PC-3 (cell line): ENCODE results near the gene PTPRN2. TPM values are rescaled to one million over a fixed set of nuclear protein-coding genes. Genes with fewer than 3 reads are reported as not detected.

Experiments
- ATAC-seq: fragments of 200-7000 bp; cut with Tn5 transposase; 2 replicates; pipeline ENCODE4 v1.9.1; 2020; ENCODE audit warnings: mild to moderate bottlenecking, moderate library complexity
- BruUV-seq: library from RNA; stranded (reverse); fragments of 400-500 nt; replicated peaks from 2 replicates; lab custom pipeline; 2021; lab: Mats Ljungman, UMichigan
- CTCF ChIA-PET: fragments of 300-600 bp; sonication (Branson Sonifier 250); formaldehyde crosslinking; loops from one replicate; lab custom pipeline; 2022; ENCODE audit warnings: antibody characterized with exemption; lab: Charles Lee
- POLR2A ChIA-PET: fragments of 300-600 bp; sonication (Branson Sonifier 250); formaldehyde crosslinking; loops from one replicate; lab custom pipeline; 2022; ENCODE audit warnings: antibody characterized with exemption; ENCODE audit not compliant: unreplicated experiment; lab: Charles Lee
- DNase-seq: peaks from one replicate; pipeline ENCODE4 v3.0.0-alpha.2; 2015
- H2AFZ ChIP-seq: fragments of 300-600 bp; sonication (generic); 2 replicates; pipeline ENCODE4 v1.6.0; 2016; ENCODE audit warnings: antibody characterized with exemption, low read length
- H3F3A ChIP-seq: fragments of 300-600 bp; sonication (generic); one replicate; pipeline ENCODE4 v1.6.0; 2017; ENCODE audit warnings: antibody characterized with exemption, low read length, control low read depth, mild to moderate bottlenecking; ENCODE audit not compliant: unreplicated experiment
- H3K27ac ChIP-seq: fragments of 300-600 bp; sonication (generic); 2 replicates; pipeline ENCODE4 v1.5.1; 2016; ENCODE audit warnings: mild to moderate bottlenecking, low read length
- H3K27me3 ChIP-seq: fragments of 300-600 bp; sonication (generic); 2 replicates; pipeline ENCODE4 v1.6.1; 2016; ENCODE audit warnings: low read length, mixed read lengths
- H3K36me3 ChIP-seq: fragments of 300-600 bp; sonication (generic); 2 replicates; pipeline ENCODE4 v1.6.1; 2016; ENCODE audit warnings: low read depth, mixed run types, low read length, mixed read lengths
- H3K4me1 ChIP-seq: fragments of 300-600 bp; sonication (generic); 2 replicates; pipeline ENCODE4 v1.5.1; 2016; ENCODE audit warnings: low read length; ENCODE audit not compliant: insufficient read depth
- H3K4me2 ChIP-seq: fragments of 300-600 bp; sonication (generic); 2 replicates; pipeline ENCODE4 v1.6.0; 2016; ENCODE audit warnings: low read length
- H3K4me3 ChIP-seq: fragments of 300-600 bp; sonication (generic); 2 replicates; pipeline ENCODE4 v1.5.1; 2016; ENCODE audit warnings: mild to moderate bottlenecking, low read length, mixed read lengths
- H3K79me2 ChIP-seq: fragments of 300-600 bp; sonication (generic); 2 replicates; pipeline ENCODE4 v1.6.1; 2017; ENCODE audit warnings: low read length, mixed read lengths
- H3K9ac ChIP-seq: fragments of 300-600 bp; sonication (generic); 2 replicates; pipeline ENCODE4 v1.6.0; 2016; ENCODE audit warnings: mild to moderate bottlenecking, low read length
- H3K9me2 ChIP-seq: fragments of 300-600 bp; sonication (generic); replicated peaks from 2 replicates; pipeline ENCODE4 v1.6.1; 2016; ENCODE audit warnings: mixed run types, low read length, mixed read lengths
- H3K9me3 ChIP-seq: fragments of 300-600 bp; sonication (generic); 2 replicates; pipeline ENCODE4 v1.6.1; 2016; ENCODE audit warnings: low read length, mixed read lengths
- H4K20me1 ChIP-seq: fragments of 300-600 bp; sonication (generic); 2 replicates; pipeline ENCODE4 v1.6.1; 2016; ENCODE audit warnings: low read length, mixed read lengths
- EZH2 ChIP-seq: fragments of 300-600 bp; sonication (generic); IDR thresholded peaks from one replicate; pipeline ENCODE4 v1.6.1; 2017; ENCODE audit warnings: antibody characterized with exemption, mild to moderate bottlenecking, low read length; ENCODE audit not compliant: unreplicated experiment
- EZH2phosphoT487 ChIP-seq: fragments of 300-600 bp; sonication (generic); IDR thresholded peaks from 2 replicates; pipeline ENCODE4 v1.6.1; 2018; ENCODE audit warnings: mild to moderate bottlenecking, antibody characterized with exemption, low read length, borderline replicate concordance
- intact Hi-C: fragments of 100-400 bp; cut with micrococcal nuclease; formaldehyde crosslinking; loops from 2 replicates; pipeline ENCODE4 v1.9.0; 2023
- total RNA-seq: library from RNA; depleted of rRNA; stranded (reverse); fragments of >200 nt; gene quantifications from 2 replicates; pipeline ENCODE4 v1.2.3, GENCODE V29; 2014
- TF ChIP-seq, protein P1 (sequence below): fragments of 300-600 bp; sonication (generic); conservative IDR thresholded peaks from 2 replicates; pipeline ENCODE4 v1.5.1; 2017; ENCODE audit warnings: antibody characterized with exemption, low read depth, mild to moderate bottlenecking, low read length

PTPRN2 gene
- total RNA-seq, 1 experiment from 2014 or later: 3.2 TPM

GRCh38 chr7:158544708-158545107 lies 42.9 kb downstream of the PTPRN2 start:
- no peaks in the 10 kb centered on the region for H3K4me1 ChIP-seq
- ChIA-PET CTCF (no interaction called here), POLR2A (no interaction called here)
- no peaks in the 10 kb centered on the region for H3K9me2 ChIP-seq
- no peaks in the 10 kb centered on the region for H4K20me1 ChIP-seq
- no peak for ATAC-seq
- no peaks in the 10 kb centered on the region for H3K79me2 ChIP-seq
- H3K9me3 ChIP-seq: no peaks in the 10 kb centered on the region
- TF ChIP-seq EZH2 (no peak), EZH2phosphoT487 (no peak)
- TF ChIP-seq, protein P1, sequence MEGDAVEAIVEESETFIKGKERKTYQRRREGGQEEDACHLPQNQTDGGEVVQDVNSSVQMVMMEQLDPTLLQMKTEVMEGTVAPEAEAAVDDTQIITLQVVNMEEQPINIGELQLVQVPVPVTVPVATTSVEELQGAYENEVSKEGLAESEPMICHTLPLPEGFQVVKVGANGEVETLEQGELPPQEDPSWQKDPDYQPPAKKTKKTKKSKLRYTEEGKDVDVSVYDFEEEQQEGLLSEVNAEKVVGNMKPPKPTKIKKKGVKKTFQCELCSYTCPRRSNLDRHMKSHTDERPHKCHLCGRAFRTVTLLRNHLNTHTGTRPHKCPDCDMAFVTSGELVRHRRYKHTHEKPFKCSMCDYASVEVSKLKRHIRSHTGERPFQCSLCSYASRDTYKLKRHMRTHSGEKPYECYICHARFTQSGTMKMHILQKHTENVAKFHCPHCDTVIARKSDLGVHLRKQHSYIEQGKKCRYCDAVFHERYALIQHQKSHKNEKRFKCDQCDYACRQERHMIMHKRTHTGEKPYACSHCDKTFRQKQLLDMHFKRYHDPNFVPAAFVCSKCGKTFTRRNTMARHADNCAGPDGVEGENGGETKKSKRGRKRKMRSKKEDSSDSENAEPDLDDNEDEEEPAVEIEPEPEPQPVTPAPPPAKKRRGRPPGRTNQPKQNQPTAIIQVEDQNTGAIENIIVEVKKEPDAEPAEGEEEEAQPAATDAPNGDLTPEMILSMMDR: no peak
- peaks cover 33% of the 10 kb centered on the region for H3K27me3 ChIP-seq
- no peak for DNase-seq
- H3F3A ChIP-seq: no peaks in the 10 kb centered on the region
- intact Hi-C loops: no loop called here
- no peak overlapping the region for H2AFZ ChIP-seq
- H3K4me3 ChIP-seq: no peak overlapping the region
- BruUV-seq: no TSS peak
- no peaks in the 10 kb centered on the region for H3K36me3 ChIP-seq
- no peak overlapping the region for H3K9ac ChIP-seq
- H3K4me2 ChIP-seq: no peak overlapping the region
- H3K27ac ChIP-seq: no peak overlapping the region

GRCh38 chr7:158543840-158544239 lies 43.8 kb downstream of the PTPRN2 start:
- Histone ChIP-seq H3K27me3 (peaks cover 33% of the 10 kb centered on the region), H3F3A (no peaks in the 10 kb centered on the region), H2AFZ (no peak overlapping the region), H3K4me3 (no peak overlapping the region), H3K4me1 (no peaks in the 10 kb centered on the region), H3K9me3 (no peaks in the 10 kb centered on the region), H4K20me1 (no peaks in the 10 kb centered on the region), H3K36me3 (no peaks in the 10 kb centered on the region), H3K4me2 (no peak overlapping the region), H3K79me2 (no peaks in the 10 kb centered on the region), H3K9ac (no peak overlapping the region), H3K27ac (no peak overlapping the region), H3K9me2 (no peaks in the 10 kb centered on the region)
- ATAC-seq (no peak), DNase-seq (no peak)
- intact Hi-C loops: no loop called here
- TF ChIP-seq EZH2phosphoT487 (no peak), EZH2 (no peak)
- TF ChIP-seq, protein P1: no peak
- BruUV-seq: no TSS peak
- CTCF ChIA-PET: no interaction called here
- POLR2A ChIA-PET: no interaction called here

DNA sequence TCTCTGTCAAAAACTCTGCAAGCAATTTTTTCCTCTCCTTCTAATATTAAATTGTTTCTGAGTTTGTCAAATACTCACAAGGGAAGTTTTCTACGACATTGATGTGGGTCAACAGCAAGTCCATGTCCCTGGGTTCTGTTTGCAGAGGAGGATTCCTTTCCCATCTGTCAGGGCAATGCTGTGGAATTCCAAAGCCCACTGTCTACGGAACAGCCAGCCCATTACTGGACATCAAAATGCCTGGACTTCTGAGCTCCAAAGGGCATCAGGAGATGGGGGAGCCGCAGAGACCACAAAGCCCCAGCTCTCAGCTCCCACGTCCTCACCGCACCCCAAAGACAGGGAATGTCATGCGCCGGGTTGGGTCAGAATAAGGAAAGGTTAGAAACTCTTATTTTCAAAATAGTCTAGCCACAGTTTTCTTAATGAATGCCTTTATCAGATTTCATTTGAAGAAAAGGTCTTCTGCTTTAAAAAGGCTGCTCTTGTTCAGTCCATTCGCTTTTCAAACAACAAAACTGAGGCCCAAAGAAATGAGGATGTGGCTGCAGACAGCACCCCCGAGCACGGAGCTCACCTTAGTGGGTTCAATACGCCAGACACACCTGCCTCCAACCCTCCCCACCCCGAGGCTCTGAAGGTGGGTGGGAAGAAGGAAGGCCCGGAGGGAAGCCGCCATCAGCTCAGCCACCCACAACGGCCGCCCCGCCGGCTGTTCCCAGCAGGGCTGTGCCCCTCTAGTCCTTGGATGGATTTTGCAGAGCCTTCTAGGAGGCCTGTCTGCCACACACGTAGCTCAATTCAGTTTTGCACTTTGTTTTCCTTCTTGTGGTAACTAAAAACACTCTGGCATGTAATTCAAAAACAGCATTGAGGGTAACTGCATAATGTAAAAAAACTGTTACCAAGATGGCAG lies 44.7 kb downstream of the PTPRN2 start:
- Histone ChIP-seq H3K36me3 (no peaks in the 10 kb centered on the region), H3K27me3 (peaks cover 26% of the 10 kb centered on the region), H3K9me3 (no peaks in the 10 kb centered on the region), H3K27ac (no peak overlapping the region), H3F3A (no peaks in the 10 kb centered on the region), H3K4me1 (no peaks in the 10 kb centered on the region), H2AFZ (no peak overlapping the region), H3K4me2 (no peak overlapping the region), H4K20me1 (no peaks in the 10 kb centered on the region), H3K4me3 (no peak overlapping the region), H3K9me2 (no peaks in the 10 kb centered on the region), H3K79me2 (no peaks in the 10 kb centered on the region), H3K9ac (no peak overlapping the region)
- TF ChIP-seq, protein P1: no peak
- TF ChIP-seq EZH2phosphoT487 (no peak), EZH2 (no peak)
- POLR2A ChIA-PET: no interaction called here
- DNase-seq (no peak), ATAC-seq (no peak)
- CTCF ChIA-PET: no interaction called here
- intact Hi-C loops: no loop called here
- no TSS peak for BruUV-seq
